ENCODE data around the gene AVPI1. TPM values are rescaled to one million over a fixed set of nuclear protein-coding genes. Genes with fewer than 3 reads are reported as not detected.
"Not testable (repeated sequence)": the region's sequence is repeated elsewhere in the genome, so short reads cannot be mapped to it uniquely, and the experiment has no call there.

The AVPI1 gene
- total RNA-seq, 3 donors from 2014 or later: 23.7 to 34.1 (median 31.4) TPM

DNA sequence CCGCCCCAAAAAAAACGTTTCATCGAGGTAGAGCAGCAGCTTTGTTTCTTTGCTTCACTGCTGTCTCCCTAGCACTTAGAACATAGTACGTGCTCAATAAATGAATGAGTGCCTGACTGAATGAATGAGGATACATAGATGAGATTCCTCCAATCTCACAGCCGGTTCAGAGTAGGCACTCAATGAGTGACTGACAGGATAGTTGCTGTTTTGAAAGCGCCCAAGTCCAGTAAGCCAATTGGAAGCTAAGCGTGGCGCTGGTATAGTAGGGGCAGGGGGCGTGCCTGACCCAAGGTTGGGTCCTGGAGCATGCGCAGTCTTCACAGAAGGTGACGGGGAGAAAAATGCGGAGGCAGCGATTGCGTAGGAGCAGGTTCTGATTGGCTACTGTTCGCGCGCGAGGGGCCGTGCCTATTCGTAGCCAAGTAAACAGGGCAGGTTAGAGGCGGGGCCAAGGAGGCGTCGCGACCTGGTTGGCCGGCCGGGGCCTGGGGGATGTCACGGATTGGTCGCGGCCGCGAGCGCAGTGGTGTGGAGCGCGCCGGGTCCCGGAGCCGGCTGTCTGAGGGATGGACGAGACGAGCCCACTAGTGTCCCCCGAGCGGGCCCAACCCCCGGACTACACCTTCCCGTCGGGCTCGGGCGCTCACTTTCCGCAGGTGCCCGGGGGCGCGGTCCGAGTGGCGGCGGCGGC, 46.7 kb downstream of the AVPI1 start, which contains the start of gene PI4K2A:
Gene PI4K2A (plus strand): TSS at position 498 of the 694 bp plus-strand sequence. CDS start 72 bp downstream, at position 570.
- intact Hi-C loops (cut with DNase I, micrococcal nuclease): no loop called here
- Histone ChIP-seq H3K9me3 (no peaks in the 10 kb centered on the region), H3K4me3 (peak within 1 kb of the TSS; percentile 77), H3K4me1 (ENCODE audit: low read depth) (peaks cover 10% of the 10 kb centered on the region), H3K36me3 (ENCODE audit: low read depth) (no peaks in the 10 kb centered on the region)
- TF ChIP-seq CTCF (IDR thresholded peaks at IDR 0.05): no peak
- ATAC-seq (peak; percentile 99), DNase-seq (peak; percentile 99)

DNA sequence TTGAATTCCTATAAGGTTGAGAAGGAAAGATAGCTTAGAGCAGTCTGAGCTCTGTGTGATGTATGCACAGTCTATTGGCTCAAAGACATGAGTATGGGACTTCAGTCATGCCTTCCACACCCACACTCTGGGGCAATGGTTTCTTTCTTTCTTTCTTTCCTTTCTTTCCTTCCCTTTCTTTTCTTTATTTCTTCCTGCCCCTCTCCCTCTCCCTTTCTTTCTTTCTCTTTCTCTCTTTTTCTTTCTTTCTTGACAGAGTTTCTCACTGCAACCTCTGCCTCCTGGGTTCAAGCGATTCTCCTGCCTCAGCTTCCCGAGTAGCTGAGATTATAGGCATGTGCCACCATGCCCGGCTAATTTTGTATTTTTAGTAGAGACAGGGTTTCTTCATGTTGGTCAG, 48.0 kb downstream of the AVPI1 start:
- intact Hi-C loops (cut with DNase I, micrococcal nuclease); H3K36me3 ChIP-seq (ENCODE audit: low read depth); H3K4me3 ChIP-seq; H3K4me1 ChIP-seq (ENCODE audit: low read depth); H3K9me3 ChIP-seq; ATAC-seq; DNase-seq: not testable (repeated sequence)

GRCh38 chr10:97635577-97635976, 51.5 kb downstream of the AVPI1 start:
- Histone ChIP-seq H3K36me3 (ENCODE audit: low read depth) (no peaks in the 10 kb centered on the region), H3K4me1 (ENCODE audit: low read depth) (peaks cover 6% of the 10 kb centered on the region), H3K4me3 (no peak overlapping the region), H3K9me3 (no peaks in the 10 kb centered on the region)
- DNase-seq (no peak), ATAC-seq (no peak)
- intact Hi-C loops (cut with DNase I, micrococcal nuclease): no loop called here
- TF ChIP-seq CTCF (IDR thresholded peaks at IDR 0.05): no peak

- intact Hi-C loops (cut with DNase I, micrococcal nuclease): no loop called here
- ATAC-seq (peak; percentile 59), DNase-seq (peak in 1 of 3 donors; percentile 35)
- no peak for TF ChIP-seq CTCF (IDR thresholded peaks at IDR 0.05)
- Histone ChIP-seq H3K9me3 (no peaks in the 10 kb centered on the region), H3K4me3 (peak overlapping the region; percentile 27), H3K36me3 (ENCODE audit: low read depth) (no peaks in the 10 kb centered on the region), H3K4me1 (ENCODE audit: low read depth) (peaks cover 6% of the 10 kb centered on the region)
Measured at GRCh38 chr10:97633921-97634320, 53.1 kb downstream of the AVPI1 start.

DNA sequence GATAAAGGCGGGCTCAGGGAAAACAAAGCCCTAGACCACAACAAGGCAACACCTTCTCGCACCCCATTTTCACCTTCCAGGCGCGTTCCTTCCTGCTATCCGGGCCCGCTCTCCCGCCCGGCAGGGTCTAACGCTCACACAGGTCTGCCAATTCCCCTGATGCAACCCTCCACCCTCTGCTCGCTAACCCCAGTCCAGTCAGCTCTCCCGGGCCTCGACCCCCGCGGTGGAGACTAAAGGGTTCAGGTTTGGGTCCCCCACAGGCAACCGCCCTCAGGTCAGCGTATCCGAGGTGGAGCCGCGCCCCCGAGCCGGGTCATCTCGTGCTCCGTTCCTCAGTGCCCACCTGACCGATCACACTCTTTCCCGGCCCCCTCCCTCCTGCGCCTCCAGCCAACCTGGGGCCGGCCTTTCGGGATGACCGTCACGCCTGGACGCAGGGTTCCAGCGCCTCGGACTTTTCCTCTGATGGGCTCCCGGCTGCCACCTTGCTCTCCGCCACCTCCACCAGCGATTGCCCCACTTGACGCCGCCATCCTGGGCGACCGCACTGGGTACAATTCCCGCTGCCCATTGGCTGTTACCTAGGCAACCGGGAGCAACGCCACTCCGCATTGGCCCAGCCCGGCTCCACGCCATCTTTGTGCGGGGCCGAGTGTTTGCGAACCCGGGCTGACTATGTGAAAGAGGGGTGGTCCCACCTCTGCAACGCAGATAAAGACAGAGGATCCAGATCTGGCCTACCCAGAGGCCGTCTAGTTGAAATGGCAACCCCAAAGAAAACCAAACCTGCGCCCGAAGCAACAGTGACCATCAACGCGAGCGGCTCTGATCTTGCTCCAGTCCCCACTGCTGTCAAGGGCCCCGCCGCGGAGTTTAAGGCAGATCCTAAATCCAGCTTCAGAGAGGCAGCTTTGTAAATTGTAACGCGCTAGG, 53.8 kb downstream of the AVPI1 start, which contains the start of gene MORN4:
Gene MORN4 (minus strand): TSS at position 552 of the 936 bp plus-strand sequence. CDS start 13,847 bp downstream, outside the sequence.
- DNase-seq (peak; percentile 93 to 94 (median 94)), ATAC-seq (peak; percentile 100)
- Histone ChIP-seq H3K9me3 (no peaks in the 10 kb centered on the region), H3K4me3 (peak within 1 kb of the TSS; percentile 27), H3K4me1 (ENCODE audit: low read depth) (peaks cover 6% of the 10 kb centered on the region), H3K36me3 (ENCODE audit: low read depth) (no peaks in the 10 kb centered on the region)
- no peak for TF ChIP-seq CTCF (IDR thresholded peaks at IDR 0.05)
- intact Hi-C loops (cut with DNase I, micrococcal nuclease): no loop called here

DNA sequence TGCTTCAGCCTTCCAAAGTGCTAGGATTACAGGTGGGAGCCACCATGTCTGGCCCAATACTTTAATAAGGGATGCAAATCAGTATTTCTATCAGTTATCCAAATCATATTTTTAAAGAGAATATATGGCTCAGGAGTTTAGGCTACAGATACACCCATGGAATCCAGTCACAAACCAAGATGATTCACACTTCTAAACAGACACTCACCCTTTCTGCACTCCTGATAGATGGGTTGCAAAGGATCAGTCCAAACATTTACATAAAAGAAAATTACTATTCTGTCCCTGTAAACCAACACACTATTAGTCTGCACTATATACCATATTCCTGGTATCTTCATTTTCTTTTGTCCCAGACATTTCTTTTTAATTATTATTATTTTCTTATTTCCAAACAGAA, 55.9 kb downstream of the AVPI1 start:
- no peak for ATAC-seq

More for the DNA sequence above, 55.9 kb downstream of the AVPI1 start:
- H3K4me3 ChIP-seq: no peak overlapping the region
- H3K36me3 ChIP-seq (ENCODE audit: low read depth): no peaks in the 10 kb centered on the region
- H3K9me3 ChIP-seq: no peaks in the 10 kb centered on the region
- H3K4me1 ChIP-seq (ENCODE audit: low read depth): peaks cover 6% of the 10 kb centered on the region
- no peak for TF ChIP-seq CTCF (IDR thresholded peaks at IDR 0.05)
- DNase-seq: no peak
- intact Hi-C loops (cut with DNase I, micrococcal nuclease): no loop called here

Data from mucosa of descending colon (tissue), 3 donors.